Measurements from ENCODE around the gene SIDT1.

Gene SIDT1

DNA sequence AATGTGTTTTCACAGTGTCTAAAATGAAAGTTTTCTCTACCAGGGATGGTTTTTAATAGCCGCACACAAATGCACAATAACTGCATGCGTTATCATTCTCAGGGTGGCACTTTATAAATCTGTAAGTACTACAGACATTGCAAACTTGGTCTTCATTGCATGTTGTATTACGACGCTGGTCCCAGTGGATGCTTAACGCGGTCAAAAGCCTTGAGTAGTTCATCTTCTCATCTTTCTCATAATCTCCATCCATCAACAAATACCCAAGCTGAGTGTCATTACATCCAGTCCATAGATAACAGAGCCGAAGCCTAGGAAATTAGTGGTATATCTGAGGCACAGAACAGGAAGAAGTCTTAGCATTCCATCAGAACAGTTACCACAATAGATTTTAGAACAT is 91.5 kb downstream of the SIDT1 start:
- no peaks in the 10 kb centered on the region for H3K36me3 ChIP-seq
- DNase-seq, result no peak
- no peak overlapping the region for H3K27ac ChIP-seq
- H3K9me3 ChIP-seq (ENCODE audit: severe bottlenecking), result no peaks in the 10 kb centered on the region
- TF ChIP-seq, protein P1, sequence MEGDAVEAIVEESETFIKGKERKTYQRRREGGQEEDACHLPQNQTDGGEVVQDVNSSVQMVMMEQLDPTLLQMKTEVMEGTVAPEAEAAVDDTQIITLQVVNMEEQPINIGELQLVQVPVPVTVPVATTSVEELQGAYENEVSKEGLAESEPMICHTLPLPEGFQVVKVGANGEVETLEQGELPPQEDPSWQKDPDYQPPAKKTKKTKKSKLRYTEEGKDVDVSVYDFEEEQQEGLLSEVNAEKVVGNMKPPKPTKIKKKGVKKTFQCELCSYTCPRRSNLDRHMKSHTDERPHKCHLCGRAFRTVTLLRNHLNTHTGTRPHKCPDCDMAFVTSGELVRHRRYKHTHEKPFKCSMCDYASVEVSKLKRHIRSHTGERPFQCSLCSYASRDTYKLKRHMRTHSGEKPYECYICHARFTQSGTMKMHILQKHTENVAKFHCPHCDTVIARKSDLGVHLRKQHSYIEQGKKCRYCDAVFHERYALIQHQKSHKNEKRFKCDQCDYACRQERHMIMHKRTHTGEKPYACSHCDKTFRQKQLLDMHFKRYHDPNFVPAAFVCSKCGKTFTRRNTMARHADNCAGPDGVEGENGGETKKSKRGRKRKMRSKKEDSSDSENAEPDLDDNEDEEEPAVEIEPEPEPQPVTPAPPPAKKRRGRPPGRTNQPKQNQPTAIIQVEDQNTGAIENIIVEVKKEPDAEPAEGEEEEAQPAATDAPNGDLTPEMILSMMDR (IDR thresholded peaks at IDR 0.05; ENCODE audit: low read depth, low read length), result no peak
- H3K4me3 ChIP-seq (ENCODE audit: low read depth, low read length), result no peak overlapping the region
- no peaks in the 10 kb centered on the region for H3K27me3 ChIP-seq (ENCODE audit: insufficient read depth, low read depth, severe bottlenecking)

DNA sequence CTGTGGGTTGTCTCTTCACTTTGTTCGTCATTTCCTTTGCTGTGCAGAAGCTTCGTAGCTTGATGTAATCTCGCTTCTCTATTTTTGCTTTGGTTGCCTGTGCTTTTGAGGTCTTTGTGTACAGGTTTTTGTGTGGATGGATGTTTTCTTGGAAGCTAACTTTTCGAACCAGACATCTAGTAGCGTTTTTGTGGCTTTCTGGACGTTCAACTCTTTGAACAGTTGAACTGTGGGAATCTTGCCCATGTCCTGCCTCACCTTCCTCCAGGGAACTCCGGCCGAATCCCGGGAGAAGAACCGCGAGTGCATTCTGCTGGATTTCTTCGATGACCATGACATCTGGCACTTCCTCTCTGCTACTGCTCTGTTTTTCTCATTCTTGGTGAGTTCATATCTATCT is 93.5 kb downstream of the SIDT1 start:
- H3K4me3 ChIP-seq (ENCODE audit: low read depth, low read length), result no peak overlapping the region

DNA sequence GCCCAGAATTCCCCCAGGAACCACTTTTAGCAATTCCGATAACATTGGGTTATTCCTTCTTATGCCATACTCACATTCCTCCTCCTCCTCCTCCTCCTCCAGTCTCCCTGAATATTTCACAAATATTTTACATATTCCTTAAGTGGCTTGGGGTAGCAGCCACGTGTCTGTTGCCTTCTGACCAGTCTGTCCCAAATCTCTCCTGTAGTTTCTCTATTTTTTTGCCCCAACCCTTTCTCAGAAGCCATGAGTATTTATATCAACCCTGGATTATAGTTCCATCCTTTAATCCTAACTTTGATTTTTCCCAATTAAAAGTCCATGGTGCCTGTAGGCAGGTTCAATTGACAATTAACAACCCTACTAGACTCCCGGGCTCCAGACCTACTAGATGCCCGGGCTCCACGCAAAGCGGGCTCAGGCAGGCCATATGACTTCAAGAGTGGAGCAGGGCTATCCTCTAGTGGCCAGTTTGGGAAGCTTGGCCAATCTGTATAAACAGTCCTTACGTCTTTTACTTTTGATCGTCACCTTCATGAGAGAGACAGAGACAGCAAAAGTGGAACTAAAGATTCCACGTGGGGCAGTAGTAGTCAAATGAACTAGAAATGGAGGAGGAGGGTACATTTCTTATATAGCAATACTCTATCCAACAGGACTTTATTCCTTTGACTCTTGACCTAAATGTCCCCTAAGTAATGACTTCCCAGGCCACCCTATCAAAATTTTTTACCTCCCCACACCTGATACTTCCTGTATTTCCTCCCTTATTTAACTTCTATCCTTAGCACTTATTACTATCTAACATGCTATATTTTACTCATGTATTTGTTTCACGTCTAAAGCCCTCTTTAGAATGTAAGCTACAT is 94.4 kb downstream of the SIDT1 start:
- Histone ChIP-seq H3K9me3 (ENCODE audit: severe bottlenecking) (no peaks in the 10 kb centered on the region), H3K27me3 (ENCODE audit: insufficient read depth, low read depth, severe bottlenecking) (no peaks in the 10 kb centered on the region), H3K4me3 (ENCODE audit: low read depth, low read length) (no peak overlapping the region), H3K27ac (no peak overlapping the region), H3K36me3 (no peaks in the 10 kb centered on the region)
- TF ChIP-seq, protein P1 (IDR thresholded peaks at IDR 0.05; ENCODE audit: low read depth, low read length), result peak; percentile 94
- peak; percentile 58 for DNase-seq

More for the DNA sequence above, 93.5 kb downstream of the SIDT1 start:
- no peaks in the 10 kb centered on the region for H3K27me3 ChIP-seq (ENCODE audit: insufficient read depth, low read depth, severe bottlenecking)
- TF ChIP-seq, protein P1 (IDR thresholded peaks at IDR 0.05; ENCODE audit: low read depth, low read length), result no peak
- no peaks in the 10 kb centered on the region for H3K36me3 ChIP-seq
- no peak overlapping the region for H3K27ac ChIP-seq
- DNase-seq, result no peak
- H3K9me3 ChIP-seq (ENCODE audit: severe bottlenecking), result no peaks in the 10 kb centered on the region

DNA sequence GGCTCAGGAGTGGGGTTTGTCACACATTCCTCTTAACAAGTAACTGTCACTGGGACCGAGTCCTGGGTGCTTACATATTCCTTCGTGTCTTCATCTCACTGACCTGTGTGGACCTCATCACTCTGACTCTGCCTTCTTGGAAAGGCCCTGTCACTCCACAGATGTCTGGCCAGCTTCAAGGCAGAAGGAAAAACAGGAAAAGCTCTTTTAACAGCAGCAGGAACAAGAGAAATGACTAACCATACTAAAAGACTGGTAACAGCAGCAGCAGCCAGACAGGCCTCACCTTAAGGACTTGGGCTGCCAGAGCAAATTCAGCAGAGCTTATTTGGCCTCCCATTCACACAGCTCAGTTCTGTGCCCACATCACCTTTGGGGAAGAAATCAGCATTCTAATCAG is 96.0 kb downstream of the SIDT1 start:
- Histone ChIP-seq H3K9me3 (ENCODE audit: severe bottlenecking) (no peaks in the 10 kb centered on the region), H3K27ac (no peak overlapping the region), H3K27me3 (ENCODE audit: insufficient read depth, low read depth, severe bottlenecking) (no peaks in the 10 kb centered on the region), H3K36me3 (no peaks in the 10 kb centered on the region), H3K4me3 (ENCODE audit: low read depth, low read length) (no peak overlapping the region)
- no peak for DNase-seq
- TF ChIP-seq, protein P1 (IDR thresholded peaks at IDR 0.05; ENCODE audit: low read depth, low read length), result no peak

DNA sequence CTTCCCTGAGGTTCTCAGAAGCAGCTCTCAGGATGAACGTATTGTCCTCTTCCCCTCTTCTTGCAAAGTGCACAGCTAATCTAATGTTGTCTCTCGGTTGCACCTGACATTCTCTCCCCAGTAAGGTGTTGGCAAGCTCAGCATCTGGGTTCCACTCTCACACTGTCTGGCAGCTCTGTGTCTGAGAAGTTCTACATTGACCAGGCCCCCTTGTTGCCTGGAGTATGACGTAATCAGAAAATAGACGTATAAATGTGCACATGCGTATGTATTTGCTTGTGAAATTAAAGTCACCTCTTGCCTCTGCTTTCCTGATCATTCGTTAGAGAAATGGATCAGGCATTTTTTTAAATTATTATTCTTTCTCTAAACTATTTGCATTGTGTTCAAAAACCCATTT is 96.4 kb downstream of the SIDT1 start:
- H3K36me3 ChIP-seq, result no peaks in the 10 kb centered on the region
- no peaks in the 10 kb centered on the region for H3K27me3 ChIP-seq (ENCODE audit: insufficient read depth, low read depth, severe bottlenecking)
- TF ChIP-seq, protein P1 (IDR thresholded peaks at IDR 0.05; ENCODE audit: low read depth, low read length), result no peak
- no peaks in the 10 kb centered on the region for H3K9me3 ChIP-seq (ENCODE audit: severe bottlenecking)
- no peak for DNase-seq
- no peak overlapping the region for H3K27ac ChIP-seq
- H3K4me3 ChIP-seq (ENCODE audit: low read depth, low read length), result no peak overlapping the region

All from WERI-Rb-1 (cell line).